ENCODE results near the gene INAVA.

- TF ChIP-seq POLR2AphosphoS5 (IDR thresholded peaks at IDR 0.05; ENCODE audit: low read depth) (no peak), JUNB (IDR thresholded peaks at IDR 0.05; ENCODE audit: unreplicated experiment) (no peak), CREB1 (CRISPR knock-in tag; IDR thresholded peaks at IDR 0.05; ENCODE audit: low read depth) (no peak), NANOG (IDR thresholded peaks at IDR 0.05; ENCODE audit: borderline replicate concordance) (no peak), EZH2phosphoT487 (IDR thresholded peaks at IDR 0.05; ENCODE audit: unreplicated experiment) (no peak), EZH2 (IDR thresholded peaks at IDR 0.05; ENCODE audit: low read depth, unreplicated experiment) (no peak), ZNF331 (CRISPR knock-in tag; IDR thresholded peaks at IDR 0.05; ENCODE audit: low read depth) (no peak), STAT1 (IDR thresholded peaks at IDR 0.05; ENCODE audit: unreplicated experiment) (no peak), ZNF114 (CRISPR knock-in tag; IDR thresholded peaks at IDR 0.05) (no peak), ZNF462 (CRISPR knock-in tag; IDR thresholded peaks at IDR 0.05) (no peak)
- TF ChIP-seq, protein P1, sequence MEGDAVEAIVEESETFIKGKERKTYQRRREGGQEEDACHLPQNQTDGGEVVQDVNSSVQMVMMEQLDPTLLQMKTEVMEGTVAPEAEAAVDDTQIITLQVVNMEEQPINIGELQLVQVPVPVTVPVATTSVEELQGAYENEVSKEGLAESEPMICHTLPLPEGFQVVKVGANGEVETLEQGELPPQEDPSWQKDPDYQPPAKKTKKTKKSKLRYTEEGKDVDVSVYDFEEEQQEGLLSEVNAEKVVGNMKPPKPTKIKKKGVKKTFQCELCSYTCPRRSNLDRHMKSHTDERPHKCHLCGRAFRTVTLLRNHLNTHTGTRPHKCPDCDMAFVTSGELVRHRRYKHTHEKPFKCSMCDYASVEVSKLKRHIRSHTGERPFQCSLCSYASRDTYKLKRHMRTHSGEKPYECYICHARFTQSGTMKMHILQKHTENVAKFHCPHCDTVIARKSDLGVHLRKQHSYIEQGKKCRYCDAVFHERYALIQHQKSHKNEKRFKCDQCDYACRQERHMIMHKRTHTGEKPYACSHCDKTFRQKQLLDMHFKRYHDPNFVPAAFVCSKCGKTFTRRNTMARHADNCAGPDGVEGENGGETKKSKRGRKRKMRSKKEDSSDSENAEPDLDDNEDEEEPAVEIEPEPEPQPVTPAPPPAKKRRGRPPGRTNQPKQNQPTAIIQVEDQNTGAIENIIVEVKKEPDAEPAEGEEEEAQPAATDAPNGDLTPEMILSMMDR (conservative IDR thresholded peaks at IDR 0.05; ENCODE audit: low read depth in 2 of 2) = no peak
- TF ChIP-seq, protein P2, sequence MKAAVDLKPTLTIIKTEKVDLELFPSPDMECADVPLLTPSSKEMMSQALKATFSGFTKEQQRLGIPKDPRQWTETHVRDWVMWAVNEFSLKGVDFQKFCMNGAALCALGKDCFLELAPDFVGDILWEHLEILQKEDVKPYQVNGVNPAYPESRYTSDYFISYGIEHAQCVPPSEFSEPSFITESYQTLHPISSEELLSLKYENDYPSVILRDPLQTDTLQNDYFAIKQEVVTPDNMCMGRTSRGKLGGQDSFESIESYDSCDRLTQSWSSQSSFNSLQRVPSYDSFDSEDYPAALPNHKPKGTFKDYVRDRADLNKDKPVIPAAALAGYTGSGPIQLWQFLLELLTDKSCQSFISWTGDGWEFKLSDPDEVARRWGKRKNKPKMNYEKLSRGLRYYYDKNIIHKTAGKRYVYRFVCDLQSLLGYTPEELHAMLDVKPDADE (IDR thresholded peaks at IDR 0.05) = no peak
- TF ChIP-seq, protein P3, sequence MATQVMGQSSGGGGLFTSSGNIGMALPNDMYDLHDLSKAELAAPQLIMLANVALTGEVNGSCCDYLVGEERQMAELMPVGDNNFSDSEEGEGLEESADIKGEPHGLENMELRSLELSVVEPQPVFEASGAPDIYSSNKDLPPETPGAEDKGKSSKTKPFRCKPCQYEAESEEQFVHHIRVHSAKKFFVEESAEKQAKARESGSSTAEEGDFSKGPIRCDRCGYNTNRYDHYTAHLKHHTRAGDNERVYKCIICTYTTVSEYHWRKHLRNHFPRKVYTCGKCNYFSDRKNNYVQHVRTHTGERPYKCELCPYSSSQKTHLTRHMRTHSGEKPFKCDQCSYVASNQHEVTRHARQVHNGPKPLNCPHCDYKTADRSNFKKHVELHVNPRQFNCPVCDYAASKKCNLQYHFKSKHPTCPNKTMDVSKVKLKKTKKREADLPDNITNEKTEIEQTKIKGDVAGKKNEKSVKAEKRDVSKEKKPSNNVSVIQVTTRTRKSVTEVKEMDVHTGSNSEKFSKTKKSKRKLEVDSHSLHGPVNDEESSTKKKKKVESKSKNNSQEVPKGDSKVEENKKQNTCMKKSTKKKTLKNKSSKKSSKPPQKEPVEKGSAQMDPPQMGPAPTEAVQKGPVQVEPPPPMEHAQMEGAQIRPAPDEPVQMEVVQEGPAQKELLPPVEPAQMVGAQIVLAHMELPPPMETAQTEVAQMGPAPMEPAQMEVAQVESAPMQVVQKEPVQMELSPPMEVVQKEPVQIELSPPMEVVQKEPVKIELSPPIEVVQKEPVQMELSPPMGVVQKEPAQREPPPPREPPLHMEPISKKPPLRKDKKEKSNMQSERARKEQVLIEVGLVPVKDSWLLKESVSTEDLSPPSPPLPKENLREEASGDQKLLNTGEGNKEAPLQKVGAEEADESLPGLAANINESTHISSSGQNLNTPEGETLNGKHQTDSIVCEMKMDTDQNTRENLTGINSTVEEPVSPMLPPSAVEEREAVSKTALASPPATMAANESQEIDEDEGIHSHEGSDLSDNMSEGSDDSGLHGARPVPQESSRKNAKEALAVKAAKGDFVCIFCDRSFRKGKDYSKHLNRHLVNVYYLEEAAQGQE (IDR thresholded peaks at IDR 0.05; ENCODE audit: unreplicated experiment) = no peak
Observed at GRCh38 chr1:200900877-200901276, 6.2 kb downstream of the INAVA start.
